Activated CD4-positive, alpha-beta T cell treated with anti-CD3 and anti-CD28 coated beads, Interleukin-2, Interleukin-4, amounts not matched to agents 100 ng/mL and 50 ng/mL, durations not matched to agents 16 hours and 8 hours (primary cell): Measurements from ENCODE around the gene UQCRC2.
"Not testable (repeated sequence)": the region's sequence is repeated elsewhere in the genome, so short reads cannot be mapped to it uniquely, and the experiment has no call there.

Experiments used
- DNase-seq: peaks from one replicate; pipeline ENCODE4 v3.0.0-alpha.2; 2020; ENCODE audit warnings: low spot score

Gene UQCRC2

GRCh38 chr16:21952793-21953540 is at the start of gene UQCRC2:
UQCRC2 (plus strand) TSS chr16:21953361; CDS start chr16:21953424, 63 bp downstream.
- peak; percentile 90 for DNase-seq

GRCh38 chr16:21932650-21933049 is 20.5 kb upstream of the UQCRC2 start:
- DNase-seq = not testable (repeated sequence)

- not testable (repeated sequence) for DNase-seq
Observed at GRCh38 chr16:21933316-21933715, 19.8 kb upstream of the UQCRC2 start.

- not testable (repeated sequence) for DNase-seq
Observed at GRCh38 chr16:21933790-21934189, 19.4 kb upstream of the UQCRC2 start.

DNA sequence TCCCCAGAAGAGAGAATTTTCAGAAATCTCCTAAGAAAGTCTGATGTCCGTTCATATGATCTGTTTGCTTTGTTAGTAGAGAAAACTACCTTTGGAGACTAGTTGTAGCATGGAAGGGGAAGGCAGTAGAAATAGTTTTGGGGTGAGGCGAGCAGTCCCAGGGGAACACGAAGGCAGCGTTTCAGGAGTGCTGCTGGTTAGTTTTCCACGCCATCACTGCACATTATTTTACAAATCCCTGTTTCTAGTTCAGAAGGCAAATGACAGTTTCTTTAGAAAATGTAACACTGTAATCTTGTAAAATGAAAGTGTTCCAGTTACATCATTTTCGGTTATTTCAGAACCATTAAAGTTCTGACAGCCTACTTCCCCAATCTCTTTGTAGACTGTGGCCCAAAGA is 16.9 kb upstream of the UQCRC2 start:
- not testable (repeated sequence) for DNase-seq

GRCh38 chr16:21937336-21937829 is 15.8 kb upstream of the UQCRC2 start:
- DNase-seq = no peak

DNA sequence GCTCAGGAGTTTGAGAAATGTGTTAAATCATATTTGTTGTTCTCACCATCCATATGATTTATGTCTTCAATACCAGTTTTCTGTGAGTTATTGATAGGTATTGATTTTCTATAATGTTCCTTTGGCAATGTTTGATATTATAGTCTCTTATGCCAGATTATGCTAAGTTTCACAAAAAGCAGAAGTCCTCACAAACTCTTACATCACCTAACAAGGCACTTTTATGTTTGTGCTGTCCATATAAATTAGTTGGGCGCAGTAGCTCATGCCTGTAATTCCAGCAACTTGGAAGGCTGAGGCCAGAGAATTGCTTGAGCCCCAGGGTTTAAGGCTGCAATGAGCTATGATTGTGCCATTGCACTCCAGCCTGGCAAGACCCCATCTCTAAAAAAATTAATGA is 12.6 kb upstream of the UQCRC2 start:
- DNase-seq = no peak

DNA sequence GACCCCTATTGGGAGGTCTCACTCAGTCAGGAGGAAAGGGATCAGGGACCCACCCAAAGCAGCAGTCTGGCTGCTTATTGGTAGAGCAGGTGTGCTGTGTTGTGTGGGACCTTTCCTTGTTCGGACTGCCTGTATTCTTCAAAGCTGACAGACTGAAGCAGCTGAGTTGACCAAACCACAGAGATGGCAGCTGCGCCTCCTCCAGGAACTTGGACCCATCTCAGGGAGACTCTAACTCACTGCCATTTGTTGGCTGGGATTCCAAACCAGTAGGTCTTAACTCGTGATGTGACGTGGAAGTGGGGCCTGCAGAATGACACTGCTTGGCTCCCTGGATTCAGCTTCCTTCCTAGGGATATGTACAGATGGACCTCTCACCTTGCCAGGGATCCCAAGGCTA is 9.6 kb upstream of the UQCRC2 start:
- no peak for DNase-seq

- DNase-seq = peak; percentile 49
Observed at GRCh38 chr16:21946889-21947635, 6.1 kb upstream of the UQCRC2 start.

DNA sequence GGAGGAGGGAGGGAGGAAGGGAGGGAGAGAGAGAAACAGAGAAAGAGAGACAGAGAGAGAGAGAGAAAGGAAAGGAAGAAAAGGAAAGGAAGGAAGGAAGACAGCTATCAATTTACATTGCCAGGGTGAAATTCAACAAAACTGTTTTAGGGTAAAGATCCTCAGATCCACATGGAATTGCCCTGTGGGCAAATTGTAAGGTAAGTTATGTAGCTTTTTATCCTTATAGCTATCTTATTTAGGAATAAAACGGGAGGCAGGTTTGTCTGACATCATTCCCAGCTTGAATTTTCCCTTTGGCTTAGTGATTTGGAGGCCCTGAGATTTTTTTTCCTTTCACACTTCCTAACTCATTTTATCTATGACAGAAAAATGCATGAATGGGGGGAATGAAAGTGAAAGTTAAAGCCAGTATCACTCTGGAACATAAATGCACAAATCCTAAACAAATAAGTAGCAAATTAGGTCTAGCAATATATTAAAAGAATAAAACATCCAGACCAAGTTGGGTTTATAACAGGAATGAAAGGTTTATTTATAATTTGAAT is 3.4 kb upstream of the UQCRC2 start:
- DNase-seq = no peak

GRCh38 chr16:21950782-21951521 is 2.2 kb upstream of the UQCRC2 start:
- no peak for DNase-seq

GRCh38 chr16:21952040-21952792 is 945 bp upstream of the UQCRC2 start:
- DNase-seq = peak; percentile 84

- no peak for DNase-seq
Observed at GRCh38 chr16:21953541-21953902, 361 bp downstream of the UQCRC2 start.

GRCh38 chr16:21957714-21958346 is 4.7 kb downstream of the UQCRC2 start:
- no peak for DNase-seq

DNA sequence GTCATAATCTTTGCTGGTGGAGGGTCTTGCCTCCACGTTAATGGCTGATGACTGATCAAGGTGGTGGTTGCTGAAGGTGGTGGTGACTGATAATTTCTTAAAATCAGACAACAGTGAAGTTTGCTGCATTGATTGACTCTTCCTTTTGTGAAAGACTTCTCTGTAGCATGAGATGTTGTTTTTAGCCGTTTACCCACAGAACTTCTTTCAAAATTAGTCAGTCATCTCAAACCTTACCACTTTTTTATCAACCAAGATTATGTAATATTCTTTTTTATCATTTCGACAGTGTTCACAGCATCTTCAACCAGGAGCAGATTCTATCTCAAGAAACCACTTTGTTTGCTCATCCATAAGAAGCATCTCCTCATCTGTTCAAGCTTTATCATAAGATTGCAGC is 5.9 kb downstream of the UQCRC2 start:
- DNase-seq = peak; percentile 81

- DNase-seq = peak; percentile 39
Observed at GRCh38 chr16:21962475-21962874, 9.3 kb downstream of the UQCRC2 start.

DNA sequence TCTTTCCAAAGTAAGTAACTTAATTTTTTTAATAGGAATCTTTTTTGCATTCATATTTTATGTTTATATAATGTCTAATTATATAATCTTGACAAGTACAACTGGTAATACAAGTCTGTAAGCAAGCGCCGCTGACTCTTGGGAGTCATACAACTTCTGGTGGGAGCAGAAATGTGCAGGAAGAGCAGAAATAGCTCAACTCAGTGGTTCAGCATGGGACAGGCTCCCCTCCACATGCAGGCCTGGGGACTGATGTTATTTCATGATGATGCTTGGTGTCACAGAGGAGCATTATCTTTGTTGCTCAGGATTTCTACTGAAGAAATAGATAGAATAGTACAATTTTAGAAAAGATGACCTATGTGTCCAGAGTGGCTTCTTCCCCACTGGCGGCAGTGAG is 10.7 kb downstream of the UQCRC2 start:
- no peak for DNase-seq

GRCh38 chr16:21964353-21964752 is 11.2 kb downstream of the UQCRC2 start:
- no peak for DNase-seq

DNA sequence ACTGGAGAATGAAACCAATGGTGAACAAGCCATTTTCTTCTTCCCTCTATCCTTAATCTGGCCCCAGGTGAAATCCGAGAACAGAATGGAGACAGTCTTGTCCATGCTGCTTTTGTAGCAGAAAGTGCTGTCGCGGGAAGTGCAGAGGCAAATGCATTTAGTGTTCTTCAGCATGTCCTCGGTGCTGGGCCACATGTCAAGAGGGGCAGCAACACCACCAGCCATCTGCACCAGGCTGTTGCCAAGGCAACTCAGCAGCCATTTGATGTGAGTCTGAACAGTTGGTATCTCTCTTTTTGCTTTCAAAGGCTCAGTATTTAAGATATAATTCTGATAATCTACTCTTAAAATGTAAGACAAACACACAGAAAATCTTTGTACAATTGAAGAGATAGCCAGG is 18.7 kb downstream of the UQCRC2 start:
- no peak for DNase-seq

DNA sequence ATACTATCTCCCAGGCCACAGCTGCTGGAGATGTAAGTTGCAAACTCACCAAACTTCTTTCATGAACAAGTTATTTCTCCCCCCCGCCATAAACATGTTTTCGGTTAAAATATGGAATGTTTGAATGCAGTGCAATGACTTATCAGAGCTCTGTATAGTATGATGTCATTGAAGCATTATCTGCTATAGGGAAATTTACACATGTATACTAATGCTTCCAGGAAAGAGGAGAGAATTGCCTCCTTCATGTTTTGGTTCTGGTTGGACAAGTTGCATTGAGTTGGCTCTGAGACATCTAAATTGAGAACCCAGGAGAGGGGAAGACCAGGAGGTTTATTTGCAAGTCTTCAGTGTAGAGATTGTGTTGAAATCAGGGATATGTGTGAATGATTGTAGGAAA is 20.8 kb downstream of the UQCRC2 start:
- DNase-seq = no peak

- no peak for DNase-seq
Observed at GRCh38 chr16:21980032-21980431, 26.9 kb downstream of the UQCRC2 start.
